Activated CD8-positive, alpha-beta memory T cell treated with anti-CD3 and anti-CD28 coated beads, Interleukin-2, amount 50 U/mL, for 1 hour (primary cell): ENCODE data around the gene BANP.

Source experiments
- DNase-seq: peaks from one replicate; pipeline ENCODE4 v3.0.0-alpha.2; 2020; ENCODE audit errors: extremely low read depth

The BANP gene

GRCh38 chr16:87948735-87949070 is 2.5 kb upstream of the BANP start:
- no peak for DNase-seq

GRCh38 chr16:87949071-87949744 is 2.0 kb upstream of the BANP start:
- DNase-seq, result no peak

- no peak for DNase-seq
Measured at GRCh38 chr16:87951552-87952538, 611 bp downstream of the BANP start.

- no peak for DNase-seq
Measured at GRCh38 chr16:87952751-87953150, 1.5 kb downstream of the BANP start.

GRCh38 chr16:87953308-87954215 is 2.3 kb downstream of the BANP start:
- no peak for DNase-seq

- no peak for DNase-seq
Measured at GRCh38 chr16:87954361-87954760, 3.1 kb downstream of the BANP start.

GRCh38 chr16:87954826-87955225 is 3.6 kb downstream of the BANP start:
- no peak for DNase-seq

- DNase-seq, result no peak
Measured at GRCh38 chr16:87955302-87956097, 4.3 kb downstream of the BANP start.

- no peak for DNase-seq
Measured at GRCh38 chr16:87956098-87956364, 4.8 kb downstream of the BANP start.

GRCh38 chr16:87956365-87957231 is 5.4 kb downstream of the BANP start:
- peak; percentile 77 for DNase-seq

GRCh38 chr16:87957296-87958094 is 6.3 kb downstream of the BANP start:
- DNase-seq, result no peak

- DNase-seq, result no peak
Measured at GRCh38 chr16:87958632-87959031, 7.4 kb downstream of the BANP start.

GRCh38 chr16:87959391-87959990 is 8.3 kb downstream of the BANP start:
- DNase-seq, result no peak

- no peak for DNase-seq
Measured at GRCh38 chr16:87960296-87960695, 9.1 kb downstream of the BANP start.

- no peak for DNase-seq
Measured at GRCh38 chr16:87960852-87961251, 9.6 kb downstream of the BANP start.

GRCh38 chr16:87961623-87962022 is 10.4 kb downstream of the BANP start:
- DNase-seq, result no peak

- DNase-seq, result peak; percentile 64
Measured at GRCh38 chr16:87963400-87963799, 12.2 kb downstream of the BANP start.

GRCh38 chr16:87964049-87964659 is 12.9 kb downstream of the BANP start:
- DNase-seq, result no peak

- DNase-seq, result no peak
Measured at GRCh38 chr16:87965417-87965816, 14.2 kb downstream of the BANP start.
